GM21360 (cell line): Measurements from ENCODE around the gene ANO2.

Experiments used
- ATAC-seq: cut with Tn5 transposase; IDR thresholded peaks from one replicate; pipeline ENCODE4 v1.9.1; 2021; ENCODE audit warnings: mild to moderate bottlenecking, moderate library complexity; ENCODE audit not compliant: unreplicated experiment

ANO2 gene

DNA sequence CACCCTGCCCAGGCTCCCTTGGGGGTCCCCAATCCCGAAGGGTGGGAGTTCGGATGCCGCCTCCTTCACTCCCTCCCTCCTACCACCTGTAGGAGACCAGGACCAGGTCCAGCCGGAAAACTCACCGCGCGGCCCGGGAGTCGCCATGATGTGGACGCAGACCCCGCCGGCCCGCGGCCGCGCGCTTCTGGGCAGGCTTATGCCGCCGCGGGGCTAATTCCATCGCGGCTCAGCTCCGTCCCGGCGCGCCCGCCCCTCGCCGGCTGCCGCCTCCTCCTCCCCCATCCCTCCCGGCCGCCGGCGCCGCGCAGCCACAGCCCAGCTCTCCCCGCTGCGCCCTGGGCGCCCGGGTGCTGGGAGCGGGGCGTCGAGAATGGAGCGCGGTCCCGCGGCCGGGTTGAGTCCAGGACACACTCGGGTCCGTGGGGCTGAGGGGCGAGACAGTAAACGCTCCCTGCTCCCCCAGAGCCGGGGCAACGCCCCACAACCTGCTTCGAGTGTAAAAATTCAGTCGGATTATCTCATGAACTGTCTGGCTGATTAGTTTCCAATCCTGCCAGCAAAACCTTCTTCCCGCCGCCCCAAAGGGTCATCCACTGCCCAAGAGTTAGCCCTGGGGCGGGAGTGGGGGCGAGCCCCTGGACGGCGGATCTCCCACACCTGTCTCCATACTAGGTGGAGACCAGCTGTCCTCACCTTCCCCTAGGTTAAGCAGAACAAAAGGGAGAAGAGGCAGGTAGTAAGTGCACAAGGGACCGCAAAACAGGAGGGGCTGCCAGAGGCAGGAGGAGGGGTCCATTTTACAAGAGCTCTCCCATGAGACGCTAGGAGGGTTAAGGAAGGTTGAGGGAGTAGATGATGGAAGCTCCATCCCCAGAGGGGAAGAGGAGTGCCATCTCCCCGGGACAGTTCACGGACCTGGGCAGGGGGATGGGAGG is at the start of gene ANO2:
Gene ANO2, minus strand, starts transcription at position 189 of the 938 bp plus-strand sequence. Its CDS starts 42 bp downstream, at position 147.
- ATAC-seq: no peak

DNA sequence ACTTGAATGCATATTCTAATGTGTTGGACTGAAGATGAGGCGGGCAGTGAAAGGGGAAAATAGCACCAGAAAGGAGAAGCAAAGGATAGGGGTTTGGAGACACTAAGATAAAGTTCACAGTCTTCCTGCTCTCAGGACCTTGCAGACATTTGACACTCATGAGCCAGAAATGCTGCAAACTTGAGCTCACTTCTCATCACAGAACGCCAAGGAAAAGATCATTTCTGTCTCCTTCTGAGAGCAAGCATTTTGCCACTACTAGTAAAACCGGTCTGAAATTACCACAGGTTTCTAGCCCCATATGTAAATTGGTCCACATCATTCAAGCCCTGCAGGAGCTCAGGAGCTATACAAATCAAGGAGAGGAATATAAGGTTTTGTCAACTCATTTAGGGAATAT is 44.6 kb upstream of the ANO2 start:
- ATAC-seq: no peak

DNA sequence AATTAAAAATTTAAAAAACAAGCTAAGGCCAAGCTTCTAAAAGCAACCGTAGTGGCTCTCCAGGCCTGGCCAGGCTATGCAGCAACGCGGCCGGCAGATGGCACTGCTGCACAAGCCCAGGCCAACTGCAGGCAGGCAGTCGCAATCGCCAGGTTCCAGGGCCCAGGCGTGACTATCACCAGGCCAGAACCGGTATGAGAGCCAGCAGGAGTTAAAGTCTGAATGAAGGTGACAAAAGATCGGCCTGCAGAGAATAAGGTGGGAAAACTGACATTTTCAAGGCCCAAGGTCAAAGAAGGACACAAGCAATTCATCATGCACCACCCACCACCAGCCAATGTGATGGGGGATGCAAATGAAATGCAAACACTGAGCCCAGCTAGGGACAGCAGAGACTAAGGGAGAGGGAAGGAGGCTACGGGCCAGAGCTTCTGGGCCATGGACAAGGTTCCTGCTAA is 43.6 kb upstream of the ANO2 start:
- ATAC-seq: no peak

DNA sequence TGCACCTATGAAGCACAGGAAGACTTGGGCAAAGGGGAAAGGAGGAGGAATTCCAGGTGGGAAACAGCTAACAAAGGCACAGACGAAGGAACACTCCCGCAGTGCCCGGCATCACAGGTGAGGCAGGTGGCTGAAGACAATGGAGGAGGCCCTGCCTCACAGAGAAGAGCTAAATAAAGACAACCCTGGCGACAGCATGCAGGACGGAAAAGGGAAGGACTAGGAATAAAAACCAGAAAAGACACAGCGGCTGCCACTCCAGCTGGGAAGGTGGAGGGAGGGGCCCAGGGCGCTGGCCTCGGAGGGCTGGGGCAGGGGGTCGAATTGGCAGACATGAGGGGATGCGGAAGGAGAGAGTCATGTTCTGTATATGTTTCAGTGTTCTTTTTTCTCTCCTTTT is 43.0 kb upstream of the ANO2 start:
- no peak for ATAC-seq

DNA sequence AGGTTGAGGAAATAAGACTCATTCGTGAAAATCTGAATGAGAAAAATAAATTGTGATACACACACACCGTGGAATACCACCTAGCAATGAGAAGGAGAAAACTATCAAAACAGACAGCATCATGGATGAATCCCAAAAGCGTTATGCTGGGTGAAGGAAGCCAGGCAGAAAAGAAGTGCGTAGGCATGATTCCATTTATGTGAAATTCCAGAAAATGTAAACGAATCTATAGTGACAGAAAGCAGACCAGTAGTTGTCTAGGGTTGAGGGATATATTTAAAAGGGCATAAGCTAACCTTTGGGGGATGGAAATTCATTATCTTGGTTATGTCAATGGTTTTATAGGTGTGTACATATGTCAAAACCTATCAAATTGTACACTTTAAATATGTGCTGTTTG is 42.5 kb upstream of the ANO2 start:
- no peak for ATAC-seq

DNA sequence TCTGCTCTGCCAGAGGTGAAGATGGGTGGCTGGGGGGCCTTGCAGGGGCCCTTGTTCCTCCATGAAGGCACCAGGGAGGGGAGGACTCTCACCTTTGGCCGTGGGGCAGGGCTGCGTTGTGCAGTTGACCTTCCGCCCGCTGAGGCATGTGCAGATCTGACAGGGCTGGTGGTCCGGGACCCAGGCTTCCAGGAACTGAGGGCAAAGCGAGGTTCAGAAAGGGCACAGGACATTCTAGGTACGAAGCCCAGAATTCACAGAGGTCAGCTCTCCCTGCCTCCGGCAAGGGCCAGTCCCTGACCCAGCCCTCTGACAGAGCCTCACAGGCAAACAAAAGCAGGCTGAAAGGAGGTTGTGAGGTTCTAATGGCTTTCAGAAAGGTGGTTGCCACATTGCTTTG is 40.4 kb upstream of the ANO2 start:
- ATAC-seq: no peak

DNA sequence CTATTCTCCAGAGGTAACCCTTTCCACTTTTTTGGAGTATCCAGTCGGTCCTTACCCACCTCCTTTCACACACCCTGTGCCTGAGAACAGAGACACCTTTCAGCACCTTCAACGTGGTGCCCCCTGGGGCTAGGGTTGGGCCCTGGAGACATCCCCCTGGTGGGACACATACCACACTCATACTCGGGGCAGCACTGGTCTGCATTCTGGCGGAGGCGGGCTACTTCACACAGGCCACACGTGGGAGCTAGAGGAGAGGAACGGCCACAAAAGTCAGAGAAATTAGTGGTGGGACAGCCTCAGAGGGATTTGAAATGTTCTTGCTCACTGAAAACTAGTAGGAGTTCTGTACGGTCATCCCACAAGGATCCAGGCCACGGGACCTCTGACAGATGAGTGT is 39.8 kb upstream of the ANO2 start:
- no peak for ATAC-seq

DNA sequence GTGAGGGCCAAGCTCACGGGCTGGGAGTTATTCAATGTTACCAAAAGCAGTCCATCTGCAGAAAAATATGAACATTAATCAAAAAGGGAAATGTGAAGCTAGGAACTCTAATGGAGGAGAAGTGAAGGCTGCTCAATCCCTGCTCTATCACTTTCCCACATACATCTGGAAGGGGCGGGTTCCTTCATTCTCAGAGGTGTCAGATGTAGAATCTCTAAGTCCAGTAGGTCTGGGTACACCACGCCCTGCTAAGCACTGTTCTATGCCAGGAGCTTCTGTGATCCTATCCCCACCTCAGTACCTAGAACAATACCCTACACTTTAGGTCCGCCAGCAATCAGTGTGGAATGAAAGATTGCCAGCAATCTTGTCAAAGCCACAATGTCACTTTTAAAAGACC is 37.0 kb upstream of the ANO2 start:
- ATAC-seq: no peak

DNA sequence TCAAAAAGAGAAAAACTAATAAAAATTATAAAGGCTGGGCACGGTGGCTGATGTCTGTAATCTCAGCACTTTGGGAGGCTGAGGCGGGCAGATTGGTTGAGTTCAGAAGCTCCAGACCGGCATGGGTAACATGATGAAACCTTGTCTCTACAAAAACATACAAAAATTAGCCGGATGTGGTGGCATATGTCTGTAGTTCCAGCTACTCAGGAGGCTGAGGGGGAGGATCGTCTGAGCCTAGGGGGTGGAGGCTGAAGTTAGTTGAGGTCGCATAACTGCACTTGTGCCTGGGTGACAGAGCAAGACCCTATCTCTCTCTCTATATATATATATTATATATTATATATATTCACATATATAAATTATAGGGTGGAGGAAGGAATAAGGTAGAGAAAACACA is 32.5 kb upstream of the ANO2 start:
- ATAC-seq: no peak

DNA sequence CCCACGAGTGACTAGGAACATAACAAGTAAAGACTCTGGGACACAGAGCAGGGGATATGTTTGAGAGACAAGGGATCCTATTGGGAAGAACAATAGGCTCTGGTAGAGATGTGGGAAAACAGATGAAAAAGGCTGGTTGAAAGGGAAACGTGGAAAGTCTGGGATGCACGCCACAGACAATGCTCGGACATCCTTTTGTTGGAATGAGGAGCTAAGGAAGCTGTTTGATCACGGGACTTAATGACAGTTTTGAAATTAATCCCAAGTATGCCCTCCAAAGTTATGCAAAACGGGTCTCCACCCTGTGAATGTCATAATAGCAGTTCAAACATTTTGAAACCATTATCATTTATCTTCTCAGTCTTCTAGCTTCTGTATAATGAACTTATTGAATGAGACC is 31.7 kb upstream of the ANO2 start:
- ATAC-seq: no peak

DNA sequence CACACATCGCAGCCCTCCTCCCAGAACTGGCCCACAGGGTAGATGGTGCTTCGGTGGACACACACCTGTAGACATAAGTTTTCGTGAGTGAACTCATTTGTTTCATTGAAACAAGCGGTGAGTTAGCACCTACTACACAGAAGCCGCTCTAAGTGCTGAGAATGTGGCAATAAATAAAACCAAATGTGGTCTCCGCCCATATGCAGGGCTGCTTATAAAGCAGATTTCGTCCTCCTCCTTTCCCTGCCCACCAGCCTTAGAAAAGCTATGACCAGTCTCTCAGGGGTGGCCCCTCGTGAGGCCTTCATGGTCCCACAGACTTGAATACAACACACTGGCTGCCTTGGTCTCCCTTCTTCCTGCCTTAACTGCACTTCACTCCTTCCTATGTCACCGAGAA is 31.1 kb upstream of the ANO2 start:
- no peak for ATAC-seq

DNA sequence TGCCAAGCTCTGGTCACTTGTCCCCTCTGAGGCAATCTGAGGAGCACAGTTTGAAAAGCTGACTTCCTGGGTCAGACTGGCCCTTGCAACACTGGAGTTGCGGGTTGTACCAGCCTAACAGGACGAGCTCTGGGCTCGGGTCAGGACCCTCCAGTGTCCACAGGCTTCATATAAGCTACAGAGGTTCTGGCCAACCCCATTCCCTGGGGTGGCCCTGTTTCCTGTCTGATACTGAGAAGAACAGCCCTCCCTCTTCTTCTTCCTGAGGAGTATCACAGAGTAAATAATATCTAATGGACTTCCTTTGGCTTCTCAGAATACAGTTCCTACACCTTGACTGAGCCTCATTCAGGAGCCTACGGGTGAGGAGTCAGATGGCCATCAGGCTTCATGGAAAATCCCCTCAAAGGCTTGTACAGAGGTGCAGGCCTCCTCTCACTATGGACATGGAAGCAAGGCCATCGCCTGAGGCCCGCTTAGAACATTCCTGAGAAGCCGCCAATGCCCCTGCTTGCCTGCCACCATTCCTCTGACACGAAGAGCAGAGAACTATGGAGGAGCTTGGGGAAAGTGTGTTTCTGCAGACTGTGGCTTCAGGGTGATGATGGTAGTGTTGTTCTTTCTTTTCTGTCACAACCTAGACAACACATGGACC is 28.5 kb upstream of the ANO2 start:
- ATAC-seq: no peak

DNA sequence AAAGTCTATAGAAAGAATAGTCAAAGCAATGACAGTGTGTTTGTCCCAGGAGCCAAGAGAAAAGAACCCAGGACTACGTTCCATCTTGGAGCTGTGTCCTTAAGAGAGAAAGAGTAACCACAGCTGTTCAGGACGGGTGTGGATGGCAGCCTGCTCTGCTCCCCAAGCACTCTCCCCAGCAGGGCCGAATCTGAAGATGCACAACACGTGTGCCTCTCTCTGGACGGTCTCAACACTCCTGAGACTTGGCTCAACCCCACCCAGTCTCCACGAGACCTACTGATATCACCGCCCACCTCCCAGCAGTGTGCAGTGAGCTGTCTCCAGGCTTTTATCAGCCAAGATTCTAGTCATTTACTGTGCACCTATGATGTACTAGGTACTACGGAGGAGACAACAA is 27.3 kb upstream of the ANO2 start:
- no peak for ATAC-seq

DNA sequence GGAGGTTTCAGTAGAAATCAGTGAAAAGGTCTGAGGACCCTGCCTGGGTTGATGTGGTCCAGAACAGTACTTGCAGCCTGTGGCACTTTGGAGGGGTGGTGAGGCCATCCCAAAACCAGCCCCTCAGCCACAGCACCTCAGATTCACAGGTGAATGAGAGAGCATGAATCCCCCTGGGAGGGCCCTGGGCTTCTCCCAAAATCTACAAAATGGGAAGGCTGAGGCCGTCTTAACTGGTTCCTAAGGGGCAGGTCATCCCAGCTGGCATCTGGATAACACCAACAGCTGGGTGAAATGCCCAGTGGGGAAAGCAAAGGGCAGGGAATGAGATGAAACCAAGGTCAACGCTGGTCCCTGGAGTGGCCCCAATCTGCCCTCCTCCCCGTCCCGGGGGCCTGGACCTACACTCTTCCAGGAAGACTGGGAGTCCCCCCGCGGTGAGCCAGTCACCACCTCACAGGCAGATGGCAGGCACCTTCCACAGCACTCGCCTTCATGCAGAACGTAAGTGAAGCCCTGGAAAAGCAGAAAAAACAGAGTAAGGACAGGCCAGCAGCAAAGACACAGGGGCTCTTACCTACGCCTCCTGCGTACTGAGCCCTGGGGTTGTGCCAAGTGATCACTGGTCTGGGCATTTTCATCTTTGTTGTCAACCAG is 26.3 kb upstream of the ANO2 start:
- ATAC-seq: no peak

DNA sequence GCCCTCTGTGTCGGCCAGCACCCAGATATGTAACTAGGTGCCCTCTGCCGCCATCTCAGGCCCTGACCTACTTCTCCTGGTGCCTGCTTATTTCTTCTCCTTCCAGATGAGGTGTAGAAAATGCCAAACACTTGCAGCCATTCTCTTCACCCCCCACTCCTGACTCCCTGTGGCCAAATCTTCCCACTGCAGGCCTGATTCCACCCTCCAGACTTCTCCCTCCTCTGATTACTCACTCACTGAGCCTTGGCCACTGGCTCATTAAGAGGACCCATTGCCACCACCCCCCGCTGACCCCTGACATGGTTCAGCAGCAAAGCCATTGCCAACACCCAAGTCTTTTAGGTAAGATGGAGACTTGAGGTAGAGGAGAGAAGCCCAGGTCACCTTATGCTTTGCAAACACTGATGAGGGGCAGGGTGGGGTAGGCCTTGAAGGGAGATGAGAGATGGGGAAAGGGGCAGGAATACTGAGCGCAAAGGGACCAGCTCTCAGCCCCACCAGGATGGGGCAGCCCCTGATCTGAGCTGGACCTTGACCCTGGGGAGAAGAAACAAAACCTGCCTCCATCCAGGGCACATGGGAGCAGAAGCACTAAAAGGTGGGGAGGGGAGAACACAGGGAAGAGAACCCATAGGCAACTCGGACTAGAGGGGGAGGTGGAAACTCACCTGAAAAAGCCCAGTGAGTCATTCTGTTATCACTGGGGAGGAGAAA is 25.1 kb upstream of the ANO2 start:
- no peak for ATAC-seq

DNA sequence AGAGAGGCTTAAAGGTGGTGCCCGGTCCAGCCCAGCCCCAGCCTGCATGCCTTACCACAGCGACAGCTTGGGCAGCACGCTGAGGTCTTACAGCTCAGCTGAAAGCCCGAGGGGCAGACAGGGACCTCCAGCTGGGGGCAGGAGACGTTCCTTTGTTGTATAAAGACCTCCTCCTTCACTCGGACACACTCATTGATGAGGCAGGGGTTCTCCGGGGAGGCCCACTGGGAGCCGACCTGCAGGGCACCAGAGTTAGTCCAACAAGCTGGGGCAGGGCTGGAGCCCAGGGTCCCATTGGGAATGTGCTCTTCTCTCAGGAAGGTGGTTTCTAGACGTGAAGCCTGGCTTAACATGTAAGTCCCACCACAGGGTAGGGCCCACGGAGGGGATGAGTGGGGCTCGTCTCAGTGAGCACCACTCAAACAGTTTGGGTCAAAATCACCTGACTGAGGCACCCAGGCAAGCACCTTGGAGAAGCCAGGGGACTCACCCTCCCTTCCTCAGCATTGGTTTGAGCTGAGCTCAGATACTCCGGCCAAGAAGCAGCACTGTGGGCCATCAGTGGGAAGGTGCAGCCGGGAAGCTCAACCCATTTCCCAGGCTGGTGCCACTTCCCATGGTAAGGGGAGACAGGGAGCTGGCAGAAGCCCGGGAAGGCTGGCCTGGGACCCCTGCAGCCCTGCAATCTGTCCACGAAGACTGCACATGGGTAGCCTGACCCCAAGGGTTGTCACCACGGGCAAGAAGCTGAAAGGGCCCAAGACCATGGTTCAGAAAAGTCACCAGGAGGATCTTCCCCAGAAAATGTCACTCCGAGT is 24.3 kb upstream of the ANO2 start:
- no peak for ATAC-seq

DNA sequence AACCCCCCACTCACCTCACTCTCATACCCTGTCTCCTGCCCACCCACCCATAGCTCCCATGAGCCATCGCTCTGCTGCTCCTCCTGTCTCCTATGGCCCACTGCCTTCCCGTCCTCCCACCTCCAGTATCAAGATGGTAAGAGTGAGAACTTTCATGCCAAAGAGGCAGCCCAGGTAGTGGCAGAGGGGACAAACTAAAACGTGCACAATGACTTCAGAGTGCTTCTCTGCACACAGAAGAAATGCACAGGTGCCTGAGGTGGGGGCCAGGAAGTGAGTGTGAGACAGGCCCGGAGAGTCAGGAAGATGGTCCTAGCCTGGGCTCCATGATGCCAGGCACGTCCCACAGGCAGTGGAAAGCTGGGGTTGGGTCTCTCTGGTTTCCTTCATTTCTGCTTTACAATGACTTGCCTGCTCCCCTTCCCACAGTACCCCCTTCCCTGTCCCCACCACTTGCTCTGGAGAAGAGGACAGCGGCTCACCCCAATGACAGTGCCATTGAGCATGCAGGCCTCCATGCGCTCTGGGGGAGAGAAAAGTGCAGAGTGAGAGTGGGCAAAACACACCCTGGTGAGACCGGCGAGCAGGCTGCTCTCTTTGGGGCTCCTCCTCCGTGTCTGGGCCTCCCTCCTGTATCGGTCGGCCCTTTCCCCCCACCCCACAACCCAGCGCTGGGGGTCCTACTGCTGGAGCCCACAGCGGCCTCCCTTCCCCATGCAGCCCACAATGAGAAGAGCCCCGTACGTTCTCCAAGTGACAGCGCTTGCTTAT is 22.8 kb upstream of the ANO2 start:
- no peak for ATAC-seq

DNA sequence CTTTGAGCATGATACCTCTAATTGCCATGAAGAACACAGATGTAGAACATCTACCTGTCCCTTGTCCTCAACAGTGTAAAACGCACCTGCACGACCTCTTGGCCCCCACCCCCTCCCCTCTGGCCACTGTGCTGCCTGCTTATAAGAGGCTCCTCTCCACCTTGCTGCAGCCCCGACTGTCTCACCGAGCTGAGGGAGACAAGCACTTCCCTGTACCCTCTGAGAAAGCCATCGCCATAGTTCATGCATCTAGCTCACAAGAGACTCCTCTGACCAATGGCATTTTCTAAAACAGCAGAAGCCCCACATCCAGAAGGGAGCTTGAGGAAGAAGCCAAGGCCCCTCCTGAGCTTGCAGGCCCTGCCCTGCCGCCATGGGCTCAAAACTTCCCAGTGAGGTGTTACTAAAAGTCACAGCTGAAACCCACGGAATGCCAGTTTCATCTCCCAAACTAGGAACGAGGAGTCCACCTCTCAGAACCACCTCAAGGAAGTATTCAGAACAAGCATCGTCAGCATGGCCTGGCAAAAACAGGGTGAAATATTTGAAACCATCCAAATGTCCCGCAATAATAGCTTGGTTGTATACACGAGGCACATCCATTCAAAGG is 21.5 kb upstream of the ANO2 start:
- ATAC-seq: no peak

DNA sequence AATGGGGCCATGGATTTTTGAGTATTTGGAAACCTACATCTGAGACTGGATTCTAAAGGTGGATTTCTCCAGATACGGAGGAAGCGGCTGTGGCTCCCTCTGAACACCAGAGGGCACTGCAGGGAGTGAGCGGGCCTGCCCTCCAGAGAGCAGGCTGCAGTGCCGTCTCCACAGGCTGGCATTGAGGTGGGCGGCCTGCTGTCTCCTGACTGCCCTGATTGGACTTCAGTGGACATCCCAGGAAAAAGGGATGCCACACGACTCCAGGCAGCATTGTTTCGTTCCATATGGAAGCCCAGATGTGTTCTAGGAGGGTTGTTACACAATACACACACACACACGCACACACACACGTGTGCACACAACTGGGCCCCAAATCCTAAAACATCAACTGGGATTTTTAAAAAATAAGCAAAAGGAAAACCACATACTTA is 20.9 kb upstream of the ANO2 start:
- ATAC-seq: no peak
